Body of pancreas (tissue), 4 donors: Measurements from ENCODE around the gene DAB2IP.

Source experiments
- CTCF ChIP-seq, 7 experiments: fragments of 450-650 bp in 4 of 7; fragments of 200-600 bp in 3 of 7; sonication (generic) in 3 of 7; IDR thresholded peaks; one replicate each; pipeline ENCODE4 v1.5.1; 2016 to 2019; ENCODE audit warnings: antibody characterized with exemption in 7 of 7
- POLR2A ChIP-seq, 3 donors: fragments of 450-650 bp; IDR thresholded peaks; one replicate each; pipeline ENCODE4 v1.6.1; 2016; ENCODE audit warnings: antibody characterized with exemption in 3 of 3, mild to moderate bottlenecking in 2 of 3

GRCh38 chr9:121813519-121814210 is 162.2 kb downstream of the DAB2IP start:
- TF ChIP-seq CTCF (IDR thresholded peaks at IDR 0.05) (no peak), POLR2A (IDR thresholded peaks at IDR 0.05) (no peak)
